Vagina (tissue), 2 donors: Measurements from ENCODE around the gene SERGEF. TPM values are rescaled to one million over a fixed set of nuclear protein-coding genes. Genes with fewer than 3 reads are reported as not detected.

Experiments
- DNase-seq, 2 donors: peaks; one replicate each; pipeline ENCODE4 v3.0.0-alpha.2; 2017; ENCODE audit errors: extremely low spot score in 2 of 2
- H3K27ac ChIP-seq: fragments of 200-600 bp; sonication (generic); one replicate; pipeline ENCODE4 v1.5.1; 2019
- H3K27me3 ChIP-seq: fragments of 200-600 bp; sonication (generic); one replicate; pipeline ENCODE4 v1.5.1; 2019
- H3K36me3 ChIP-seq, 2 donors: fragments of 200-600 bp; sonication (generic); one replicate each; pipeline ENCODE4 v1.5.1; 2017 to 2019
- H3K4me1 ChIP-seq: fragments of 200-600 bp; sonication (generic); one replicate; pipeline ENCODE4 v1.5.1; 2019
- H3K4me3 ChIP-seq, 2 donors: fragments of 200-600 bp; sonication (generic); 1 replicate in 1 of 2; 2 replicates in 1 of 2; pipeline ENCODE4 v1.5.1; 2016 to 2019
- H3K9me3 ChIP-seq: fragments of 200-600 bp; sonication (generic); one replicate; pipeline ENCODE4 v1.5.1; 2019
- CTCF ChIP-seq, 3 experiments: fragments of 450-650 bp in 2 of 3; fragments of 200-600 bp in 1 of 3; sonication (generic) in 1 of 3; IDR thresholded peaks; one replicate each; pipeline ENCODE4 v1.5.1; 2017 to 2019; ENCODE audit warnings: antibody characterized with exemption in 3 of 3, mild to moderate bottlenecking in 2 of 3, moderate library complexity in 2 of 3
- POLR2A ChIP-seq, 2 donors: fragments of 450-650 bp; IDR thresholded peaks; one replicate each; pipeline ENCODE4 v1.6.1; 2017; ENCODE audit warnings: antibody characterized with exemption in 2 of 2, mild to moderate bottlenecking in 2 of 2, moderate library complexity in 2 of 2
- POLR2AphosphoS5 ChIP-seq, 2 donors: sonication (generic); formaldehyde crosslinking; IDR thresholded peaks; one replicate each; pipeline ENCODE4 v1.9.0; 2017; ENCODE audit warnings: antibody characterized with exemption in 2 of 2, mild to moderate bottlenecking in 2 of 2, low read depth in 1 of 2; ENCODE audit not compliant: insufficient read depth in 1 of 2
- intact Hi-C: fragments of 100-400 bp; cut with DNase I; formaldehyde crosslinking; loops from one replicate; pipeline ENCODE4 v1.15.1; 2023
- total RNA-seq: library from RNA; depleted of rRNA; stranded (reverse); fragments of >200 nt; gene quantifications from one replicate; pipeline ENCODE4 v1.2.3, GENCODE V29; 2016

SERGEF gene
- total RNA-seq, 1 donor from 2014 or later: 30.7 TPM

GRCh38 chr11:17864478-17864941, 148.3 kb downstream of the SERGEF start:
- no peaks in the 10 kb centered on the region for H3K9me3 ChIP-seq
- peaks cover 8% of the 10 kb centered on the region for H3K4me1 ChIP-seq
- H3K27me3 ChIP-seq: no peaks in the 10 kb centered on the region
- H3K27ac ChIP-seq: no peak overlapping the region
- intact Hi-C loops: no loop called here
- no peak for DNase-seq
- H3K36me3 ChIP-seq: no peaks in the 10 kb centered on the region
- no peak overlapping the region for H3K4me3 ChIP-seq
- no peak for TF ChIP-seq POLR2A (IDR thresholded peaks at IDR 0.05)
- TF ChIP-seq POLR2AphosphoS5 (IDR thresholded peaks at IDR 0.05; ENCODE audit: insufficient read depth in 1 of 2, low read depth in 1 of 2): no peak
- no peak for TF ChIP-seq CTCF (IDR thresholded peaks at IDR 0.05)

GRCh38 chr11:17861036-17861755, 151.7 kb downstream of the SERGEF start:
- DNase-seq: no peak
- no peak overlapping the region for H3K27ac ChIP-seq
- no peaks in the 10 kb centered on the region for H3K9me3 ChIP-seq
- H3K4me3 ChIP-seq: no peak overlapping the region
- H3K36me3 ChIP-seq: no peaks in the 10 kb centered on the region
- intact Hi-C loops: no loop called here
- peaks cover 4% of the 10 kb centered on the region for H3K4me1 ChIP-seq
- no peaks in the 10 kb centered on the region for H3K27me3 ChIP-seq
- TF ChIP-seq POLR2AphosphoS5 (IDR thresholded peaks at IDR 0.05; ENCODE audit: insufficient read depth in 1 of 2, low read depth in 1 of 2) (no peak), POLR2A (IDR thresholded peaks at IDR 0.05) (no peak), CTCF (IDR thresholded peaks at IDR 0.05) (no peak)

- Histone ChIP-seq H3K4me1 (no peaks in the 10 kb centered on the region), H3K36me3 (no peaks in the 10 kb centered on the region), H3K27me3 (no peaks in the 10 kb centered on the region), H3K9me3 (no peaks in the 10 kb centered on the region), H3K27ac (no peak overlapping the region), H3K4me3 (no peak overlapping the region)
- intact Hi-C loops: no loop called here
- TF ChIP-seq POLR2A (IDR thresholded peaks at IDR 0.05) (no peak), CTCF (IDR thresholded peaks at IDR 0.05) (no peak), POLR2AphosphoS5 (IDR thresholded peaks at IDR 0.05; ENCODE audit: insufficient read depth in 1 of 2, low read depth in 1 of 2) (no peak)
- no peak for DNase-seq
Observed at GRCh38 chr11:17859552-17859951, 153.3 kb downstream of the SERGEF start.

GRCh38 chr11:17855531-17856290, 157.1 kb downstream of the SERGEF start:
- no peak for DNase-seq
- TF ChIP-seq CTCF (IDR thresholded peaks at IDR 0.05) (no peak), POLR2AphosphoS5 (IDR thresholded peaks at IDR 0.05; ENCODE audit: insufficient read depth in 1 of 2, low read depth in 1 of 2) (no peak), POLR2A (IDR thresholded peaks at IDR 0.05) (no peak)
- intact Hi-C loops: no loop called here
- Histone ChIP-seq H3K9me3 (no peaks in the 10 kb centered on the region), H3K4me3 (no peak overlapping the region), H3K27me3 (no peaks in the 10 kb centered on the region), H3K27ac (no peak overlapping the region), H3K36me3 (no peaks in the 10 kb centered on the region), H3K4me1 (no peaks in the 10 kb centered on the region)

GRCh38 chr11:17853280-17853679, 159.6 kb downstream of the SERGEF start:
- TF ChIP-seq CTCF (IDR thresholded peaks at IDR 0.05) (no peak), POLR2A (IDR thresholded peaks at IDR 0.05) (no peak), POLR2AphosphoS5 (IDR thresholded peaks at IDR 0.05; ENCODE audit: insufficient read depth in 1 of 2, low read depth in 1 of 2) (no peak)
- intact Hi-C loops: no loop called here
- H3K36me3 ChIP-seq: no peaks in the 10 kb centered on the region
- DNase-seq: no peak
- no peaks in the 10 kb centered on the region for H3K4me1 ChIP-seq
- H3K27ac ChIP-seq: no peak overlapping the region
- no peaks in the 10 kb centered on the region for H3K27me3 ChIP-seq
- no peaks in the 10 kb centered on the region for H3K9me3 ChIP-seq
- H3K4me3 ChIP-seq: no peak overlapping the region
